H1 (cell line): ENCODE data around the gene CES3.

ENCODE experiments used
- ATF3 ChIP-seq: IDR thresholded peaks from 2 replicates; pipeline ENCODE4 v1.6.1; 2011; ENCODE audit warnings: low read depth, mild to moderate bottlenecking, low read length; ENCODE audit not compliant: insufficient read depth
- CEBPB ChIP-seq: IDR thresholded peaks from 2 replicates; pipeline ENCODE4 v1.6.1; 2012; ENCODE audit warnings: low read depth, low read length
- CTCF ChIP-seq, 3 experiments: IDR thresholded peaks; 1 replicate in 2 of 3; 2 replicates in 1 of 3; pipeline versions ENCODE4 v1.5.1 to v1.6.1; 2011; ENCODE audit warnings: low read length in 3 of 3, mild to moderate bottlenecking in 3 of 3, inconsistent platforms in 2 of 3, low read depth in 1 of 3, moderate library complexity in 1 of 3; ENCODE audit not compliant: insufficient read depth in 1 of 3; ENCODE audit errors: control extremely low read depth in 1 of 3
- EGR1 ChIP-seq: IDR thresholded peaks from 2 replicates; pipeline ENCODE4 v1.6.1; 2011; ENCODE audit warnings: low read depth, low read length, borderline replicate concordance
- KDM1A ChIP-seq: fragments of 200-600, 300-600 bp; sonication (generic); IDR thresholded peaks from 2 replicates; pipeline ENCODE4 v1.7.1; 2016; ENCODE audit warnings: mild to moderate bottlenecking, low read length, borderline replicate concordance
- NRF1 ChIP-seq: IDR thresholded peaks from 2 replicates; pipeline ENCODE4 v1.6.1; 2011; ENCODE audit warnings: mild to moderate bottlenecking, low read depth, low read length, improper control_type of control experiment
- POLR2A ChIP-seq, 2 experiments: IDR thresholded peaks; 1 replicate in 1 of 2; 2 replicates in 1 of 2; pipeline ENCODE4 v1.6.1; 2011; ENCODE audit warnings: low read depth in 2 of 2, low read length in 2 of 2, mild to moderate bottlenecking in 2 of 2; ENCODE audit errors: control extremely low read depth in 1 of 2
- RBBP5 ChIP-seq: IDR thresholded peaks from 2 replicates; pipeline ENCODE4 v1.7.1; 2012; ENCODE audit warnings: low read depth, mild to moderate bottlenecking, inconsistent platforms, low read length, moderate library complexity, borderline replicate concordance
- RNF2 ChIP-seq: fragments of 200-900, 300-1000 bp; sonication (generic); IDR thresholded peaks from 2 replicates; pipeline ENCODE4 v1.7.1; 2016; ENCODE audit warnings: borderline replicate concordance, low read depth, mild to moderate bottlenecking, antibody characterized with exemption, low read length; ENCODE audit not compliant: poor library complexity, severe bottlenecking; ENCODE audit errors: missing control alignments
- SRF ChIP-seq: IDR thresholded peaks from 2 replicates; pipeline ENCODE4 v1.6.1; 2011; ENCODE audit warnings: mild to moderate bottlenecking, low read depth, low read length, moderate library complexity

GRCh38 chr16:66960270-66960669, 796 bp upstream of the CES3 start:
- no peak for TF ChIP-seq POLR2A (IDR thresholded peaks at IDR 0.05; ENCODE audit: control extremely low read depth in 1 of 2, low read depth in 2 of 2, low read length in 2 of 2)
- TF ChIP-seq KDM1A, result no peak
- TF ChIP-seq CTCF (IDR thresholded peaks at IDR 0.05; ENCODE audit: control extremely low read depth in 1 of 3, insufficient read depth in 1 of 3, low read depth in 1 of 3, low read length in 3 of 3), result no peak
- TF ChIP-seq NRF1, result no peak
- TF ChIP-seq CEBPB, result no peak
- TF ChIP-seq RBBP5, result no peak
- no peak for TF ChIP-seq RNF2
- no peak for TF ChIP-seq EGR1
- TF ChIP-seq ATF3, result no peak
- no peak for TF ChIP-seq SRF
